ENCODE data around the gene BBS1. TPM values are rescaled to one million over a fixed set of nuclear protein-coding genes. Genes with fewer than 3 reads are reported as not detected.
A peak's percentile ranks its signal among the peaks of the same experiment; 100 is the strongest.

BBS1 gene
- total RNA-seq, 2 donors from 2014 or later: 15.2 to 16.4 TPM

- Mint-ChIP-seq H3K4me1 (peaks cover 8% of the 10 kb centered on the region), H3K4me3 (no peak overlapping the region), H3K36me3 (ENCODE audit: low read depth) (peaks cover 3% of the 10 kb centered on the region), H3K27ac (no peak overlapping the region), H3K27me3 (no peaks in the 10 kb centered on the region)
- no peak for DNase-seq
- no peaks in the 10 kb centered on the region for H3K9me3 ChIP-seq (ENCODE audit: control insufficient read depth, low read length, poor library complexity, severe bottlenecking)
- ATAC-seq: no peak
These were observed 25.5 kb upstream of the BBS1 start for GRCh38 chr11:66484806-66485380.

- H3K4me1 Mint-ChIP-seq: peaks cover 2% of the 10 kb centered on the region
These were observed 21.5 kb upstream of the BBS1 start for GRCh38 chr11:66488957-66489356.

GRCh38 chr11:66489636-66490035 is 20.8 kb upstream of the BBS1 start:
- peak overlapping the region; percentile 19 for H3K27ac Mint-ChIP-seq
- H3K4me1 Mint-ChIP-seq: peaks cover 2% of the 10 kb centered on the region
- DNase-seq: no peak
- no peak overlapping the region for H3K4me3 Mint-ChIP-seq
- H3K36me3 Mint-ChIP-seq (ENCODE audit: low read depth): peaks cover 6% of the 10 kb centered on the region
- no peaks in the 10 kb centered on the region for H3K27me3 Mint-ChIP-seq
- H3K9me3 ChIP-seq (ENCODE audit: control insufficient read depth, low read length, poor library complexity, severe bottlenecking): no peaks in the 10 kb centered on the region
- ATAC-seq: no peak

More at GRCh38 chr11:66488957-66489356, 21.5 kb upstream of the BBS1 start:
- no peak overlapping the region for H3K4me3 Mint-ChIP-seq
- no peaks in the 10 kb centered on the region for H3K27me3 Mint-ChIP-seq
- no peak for ATAC-seq
- peaks cover 6% of the 10 kb centered on the region for H3K36me3 Mint-ChIP-seq (ENCODE audit: low read depth)
- H3K27ac Mint-ChIP-seq: no peak overlapping the region
- DNase-seq: no peak
- no peaks in the 10 kb centered on the region for H3K9me3 ChIP-seq (ENCODE audit: control insufficient read depth, low read length, poor library complexity, severe bottlenecking)

- Mint-ChIP-seq H3K36me3 (ENCODE audit: low read depth) (peaks cover 6% of the 10 kb centered on the region), H3K4me3 (no peak overlapping the region), H3K27ac (no peak overlapping the region), H3K4me1 (peaks cover 2% of the 10 kb centered on the region), H3K27me3 (no peaks in the 10 kb centered on the region)
- DNase-seq (no peak), ATAC-seq (no peak)
- H3K9me3 ChIP-seq (ENCODE audit: control insufficient read depth, low read length, poor library complexity, severe bottlenecking): no peaks in the 10 kb centered on the region
These were observed 19.0 kb upstream of the BBS1 start for GRCh38 chr11:66491315-66491935.

- no peak for ATAC-seq
- H3K27me3 Mint-ChIP-seq: no peaks in the 10 kb centered on the region
- H3K4me1 Mint-ChIP-seq: peaks cover 2% of the 10 kb centered on the region
- no peak overlapping the region for H3K27ac Mint-ChIP-seq
- H3K4me3 Mint-ChIP-seq: no peak overlapping the region
- no peak for DNase-seq
- peaks cover 6% of the 10 kb centered on the region for H3K36me3 Mint-ChIP-seq (ENCODE audit: low read depth)
- H3K9me3 ChIP-seq (ENCODE audit: control insufficient read depth, low read length, poor library complexity, severe bottlenecking): no peaks in the 10 kb centered on the region
These were observed 18.1 kb upstream of the BBS1 start for GRCh38 chr11:66492161-66492865.

- Mint-ChIP-seq H3K4me1 (peaks cover 2% of the 10 kb centered on the region), H3K4me3 (no peak overlapping the region), H3K27me3 (no peaks in the 10 kb centered on the region), H3K36me3 (ENCODE audit: low read depth) (peaks cover 6% of the 10 kb centered on the region), H3K27ac (no peak overlapping the region)
- DNase-seq (no peak), ATAC-seq (no peak)
- H3K9me3 ChIP-seq (ENCODE audit: control insufficient read depth, low read length, poor library complexity, severe bottlenecking): no peaks in the 10 kb centered on the region
These were observed 17.3 kb upstream of the BBS1 start for GRCh38 chr11:66493130-66493529.

- H3K9me3 ChIP-seq (ENCODE audit: control insufficient read depth, low read length, poor library complexity, severe bottlenecking): no peaks in the 10 kb centered on the region
- Mint-ChIP-seq H3K36me3 (ENCODE audit: low read depth) (peaks cover 3% of the 10 kb centered on the region), H3K27me3 (no peaks in the 10 kb centered on the region), H3K4me1 (peaks cover 2% of the 10 kb centered on the region), H3K4me3 (no peak overlapping the region), H3K27ac (no peak overlapping the region)
- no peak for ATAC-seq
- DNase-seq: no peak
These were observed 16.0 kb upstream of the BBS1 start for GRCh38 chr11:66494458-66494857.

GRCh38 chr11:66494935-66495334 is 15.5 kb upstream of the BBS1 start:
- no peak overlapping the region for H3K27ac Mint-ChIP-seq
- peaks cover 2% of the 10 kb centered on the region for H3K4me1 Mint-ChIP-seq
- H3K9me3 ChIP-seq (ENCODE audit: control insufficient read depth, low read length, poor library complexity, severe bottlenecking): no peaks in the 10 kb centered on the region
- H3K4me3 Mint-ChIP-seq: no peak overlapping the region
- no peaks in the 10 kb centered on the region for H3K27me3 Mint-ChIP-seq
- no peak for DNase-seq
- peaks cover 3% of the 10 kb centered on the region for H3K36me3 Mint-ChIP-seq (ENCODE audit: low read depth)
- ATAC-seq: no peak

GRCh38 chr11:66495401-66495854 is 15.0 kb upstream of the BBS1 start:
- Mint-ChIP-seq H3K27me3 (no peaks in the 10 kb centered on the region), H3K4me1 (peaks cover 2% of the 10 kb centered on the region), H3K4me3 (no peak overlapping the region), H3K27ac (no peak overlapping the region), H3K36me3 (ENCODE audit: low read depth) (peaks cover 3% of the 10 kb centered on the region)
- no peaks in the 10 kb centered on the region for H3K9me3 ChIP-seq (ENCODE audit: control insufficient read depth, low read length, poor library complexity, severe bottlenecking)
- ATAC-seq (no peak), DNase-seq (no peak)

GRCh38 chr11:66497206-66497605 is 13.2 kb upstream of the BBS1 start:
- no peak overlapping the region for H3K27ac Mint-ChIP-seq
- no peak overlapping the region for H3K4me3 Mint-ChIP-seq

GRCh38 chr11:66498506-66498905 is 11.9 kb upstream of the BBS1 start:
- Mint-ChIP-seq H3K4me1 (no peaks in the 10 kb centered on the region), H3K36me3 (ENCODE audit: low read depth) (no peaks in the 10 kb centered on the region), H3K4me3 (no peak overlapping the region), H3K27ac (no peak overlapping the region), H3K27me3 (no peaks in the 10 kb centered on the region)
- no peak for ATAC-seq
- no peak for DNase-seq
- no peaks in the 10 kb centered on the region for H3K9me3 ChIP-seq (ENCODE audit: control insufficient read depth, low read length, poor library complexity, severe bottlenecking)

More at GRCh38 chr11:66497206-66497605, 13.2 kb upstream of the BBS1 start:
- H3K36me3 Mint-ChIP-seq (ENCODE audit: low read depth): peaks cover 3% of the 10 kb centered on the region
- H3K4me1 Mint-ChIP-seq: peaks cover 2% of the 10 kb centered on the region
- H3K9me3 ChIP-seq (ENCODE audit: control insufficient read depth, low read length, poor library complexity, severe bottlenecking): no peaks in the 10 kb centered on the region
- H3K27me3 Mint-ChIP-seq: no peaks in the 10 kb centered on the region
- no peak for ATAC-seq
- no peak for DNase-seq

- Mint-ChIP-seq H3K4me3 (no peak overlapping the region), H3K36me3 (ENCODE audit: low read depth) (peaks cover 3% of the 10 kb centered on the region), H3K27ac (no peak overlapping the region), H3K4me1 (peaks cover 2% of the 10 kb centered on the region), H3K27me3 (no peaks in the 10 kb centered on the region)
- no peaks in the 10 kb centered on the region for H3K9me3 ChIP-seq (ENCODE audit: control insufficient read depth, low read length, poor library complexity, severe bottlenecking)
- ATAC-seq: no peak
- no peak for DNase-seq
These were observed 5.1 kb upstream of the BBS1 start for GRCh38 chr11:66505276-66505816.

GRCh38 chr11:66509131-66509561 is 1.3 kb upstream of the BBS1 start:
- Mint-ChIP-seq H3K4me1 (peaks cover 14% of the 10 kb centered on the region), H3K36me3 (ENCODE audit: low read depth) (peaks cover 5% of the 10 kb centered on the region), H3K27me3 (no peaks in the 10 kb centered on the region), H3K27ac (no peak overlapping the region), H3K4me3 (peak overlapping the region; percentile 12)
- no peak for DNase-seq
- ATAC-seq: no peak
- no peaks in the 10 kb centered on the region for H3K9me3 ChIP-seq (ENCODE audit: control insufficient read depth, low read length, poor library complexity, severe bottlenecking)

Data from T-helper 17 cell (primary cell).